GM21526 (cell line): ENCODE data around the gene VWA3B.
"Not testable (repeated sequence)": the region's sequence is repeated elsewhere in the genome, so short reads cannot be mapped to it uniquely, and the experiment has no call there.

ENCODE experiments used
- ATAC-seq: cut with Tn5 transposase; IDR thresholded peaks from one replicate; pipeline ENCODE4 v1.9.1; 2021; ENCODE audit warnings: moderate library complexity; ENCODE audit not compliant: unreplicated experiment, low FRiP score

Gene VWA3B

GRCh38 chr2:98320171-98320570 is 233.2 kb downstream of the VWA3B start:
- not testable (repeated sequence) for ATAC-seq

GRCh38 chr2:98324181-98324580 is 237.2 kb downstream of the VWA3B start:
- ATAC-seq: no peak

GRCh38 chr2:98327776-98328175 is 240.8 kb downstream of the VWA3B start:
- no peak for ATAC-seq

- ATAC-seq: no peak
These were observed 242.6 kb downstream of the VWA3B start for GRCh38 chr2:98329549-98329948.

GRCh38 chr2:98332989-98333388 is 246.0 kb downstream of the VWA3B start:
- no peak for ATAC-seq

- ATAC-seq: no peak
These were observed 247.0 kb downstream of the VWA3B start for GRCh38 chr2:98333922-98334321.

GRCh38 chr2:98334439-98335078 is 247.6 kb downstream of the VWA3B start:
- ATAC-seq: no peak

- ATAC-seq: no peak
These were observed 248.3 kb downstream of the VWA3B start for GRCh38 chr2:98335271-98335670.

- ATAC-seq: no peak
These were observed 254.3 kb downstream of the VWA3B start for GRCh38 chr2:98341241-98341640.

- ATAC-seq: no peak
These were observed 256.3 kb downstream of the VWA3B start for GRCh38 chr2:98343285-98343684.

GRCh38 chr2:98346311-98347236 is 259.6 kb downstream of the VWA3B start, which contains the start of gene CNGA3:
Gene CNGA3 (plus strand): TSS chr2:98346456. CDS start chr2:98369976, 23,520 bp downstream.
- no peak for ATAC-seq

GRCh38 chr2:98347298-98348065 is 260.5 kb downstream of the VWA3B start:
- no peak for ATAC-seq

GRCh38 chr2:98348066-98348561 is 261.1 kb downstream of the VWA3B start:
- no peak for ATAC-seq

- ATAC-seq: no peak
These were observed 263.4 kb downstream of the VWA3B start for GRCh38 chr2:98350411-98350810.

- no peak for ATAC-seq
These were observed 268.9 kb downstream of the VWA3B start for GRCh38 chr2:98355881-98356280.

- ATAC-seq: no peak
These were observed 269.8 kb downstream of the VWA3B start for GRCh38 chr2:98356729-98357128.

GRCh38 chr2:98357849-98358248 is 270.9 kb downstream of the VWA3B start:
- ATAC-seq: no peak

- ATAC-seq: no peak
These were observed 273.0 kb downstream of the VWA3B start for GRCh38 chr2:98359986-98360385.
